K562 (cell line): ENCODE measurements around the gene SBF1. TPM values are rescaled to one million over a fixed set of nuclear protein-coding genes. Genes with fewer than 3 reads are reported as not detected.

Experiments used
- ATAC-seq: fragments of 200-7000 bp; cut with Tn5 transposase; 3 replicates; pipeline ENCODE4 v1.9.1; 2020; ENCODE audit warnings: moderate library complexity
- BruUV-seq: library from RNA; stranded (reverse); fragments of 400-500 nt; replicated peaks from 2 replicates; lab custom pipeline; 2021; lab: Mats Ljungman, UMichigan
- CTCF ChIA-PET: fragments of 300-600 bp; formaldehyde crosslinking; extraction: SDS; loops from one replicate; lab custom pipeline; 2021; ENCODE audit warnings: low intra/inter-chr PET ratio; lab: Yijun Ruan, JAX
- POLR2A ChIA-PET: fragments of 300-600, 350-650 bp; sonication (Branson Sonifier 250); formaldehyde crosslinking; extraction: SDS; loops from one replicate; lab custom pipeline; 2021; ENCODE audit warnings: antibody characterized with exemption, inconsistent platforms; lab: Yijun Ruan, JAX
- DNase-seq, 4 experiments: peaks; one replicate each; pipeline versions ENCODE4 v3.0.0 to v3.0.0-alpha.2; 2011 to 2018; ENCODE audit warnings: low spot score in 3 of 4, mixed read lengths in 3 of 4; ENCODE audit errors: extremely low read depth in 1 of 4
- FAIRE-seq: peaks from 2 replicates; lab custom pipeline; 2011; peaks lifted over from hg19 to GRCh38; lab: Jason Lieb, UNC
- H2AFZ ChIP-seq: 2 replicates; pipeline ENCODE4 v1.6.0; 2011; ENCODE audit warnings: low read depth, low read length, control low read depth, inconsistent platforms
- H3K27ac ChIP-seq: fragments of 200-600 bp; 3 replicates; pipeline ENCODE4 v1.8.0; 2011; ENCODE audit warnings: low read depth, mild to moderate bottlenecking, control low read depth, inconsistent platforms, low read length, moderate library complexity, mixed read lengths; ENCODE audit errors: extremely low read depth
- H3K27me3 ChIP-seq, 2 experiments: fragments of 300-600 bp in 1 of 2; 2 replicates in 1 of 2; 3 replicates in 1 of 2; pipeline versions ENCODE4 v1.6.0 to v1.8.0; 2011; ENCODE audit warnings: inconsistent platforms in 2 of 2, low read length in 2 of 2, mild to moderate bottlenecking in 1 of 2, mixed read lengths in 1 of 2, moderate library complexity in 1 of 2; ENCODE audit not compliant: control insufficient read depth in 2 of 2, insufficient read depth in 2 of 2
- H3K36me3 ChIP-seq: fragments of 300-600 bp; 3 replicates; pipeline ENCODE4 v1.8.0; 2011; ENCODE audit warnings: mild to moderate bottlenecking, low read length, inconsistent platforms; ENCODE audit not compliant: control insufficient read depth, insufficient read depth
- H3K4me1 ChIP-seq, 2 experiments: fragments of 200-600 bp in 1 of 2; replicated peaks in 1 of 2; 2 replicates in 1 of 2; 3 replicates in 1 of 2; pipeline versions ENCODE4 v1.5.1 to v1.8.0; 2011; ENCODE audit warnings: inconsistent platforms in 2 of 2, low read length in 2 of 2, mild to moderate bottlenecking in 1 of 2, mixed read lengths in 1 of 2, moderate library complexity in 1 of 2; ENCODE audit not compliant: control insufficient read depth in 2 of 2, insufficient read depth in 2 of 2
- H3K4me2 ChIP-seq: 2 replicates; pipeline ENCODE4 v1.6.1; 2011; ENCODE audit warnings: low read length, control low read depth, inconsistent platforms, mixed read lengths; ENCODE audit not compliant: insufficient read depth
- H3K4me3 ChIP-seq: fragments of 200-600 bp; sonication (generic), shearing (Covaris generic); 2 replicates; pipeline ENCODE4 v1.5.1; 2016; ENCODE audit warnings: control low read depth, inconsistent platforms
- H3K79me2 ChIP-seq: fragments of 200-600 bp; 3 replicates; pipeline ENCODE4 v1.8.0; 2011; ENCODE audit warnings: low read length, inconsistent platforms; ENCODE audit not compliant: control insufficient read depth, insufficient read depth
- H3K9ac ChIP-seq, 2 experiments: 2 replicates each; pipeline versions ENCODE4 v1.6.0 to v1.6.1; 2011; ENCODE audit warnings: low read depth in 2 of 2, low read length in 2 of 2, control low read depth in 1 of 2, inconsistent platforms in 1 of 2, mild to moderate bottlenecking in 1 of 2, mixed read lengths in 1 of 2; ENCODE audit not compliant: insufficient read depth in 1 of 2
- H3K9me1 ChIP-seq: one replicate; pipeline ENCODE4 v1.6.0; 2011; ENCODE audit warnings: inconsistent platforms, mild to moderate bottlenecking, low read length, moderate library complexity; ENCODE audit not compliant: control insufficient read depth, insufficient read depth
- H3K9me3 ChIP-seq: replicated peaks from 2 replicates; pipeline ENCODE4 v1.5.1; 2011; ENCODE audit warnings: low read depth, low read length, inconsistent platforms; ENCODE audit not compliant: control insufficient read depth, insufficient read depth
- H4K20me1 ChIP-seq: replicated peaks from 2 replicates; pipeline ENCODE4 v1.6.1; 2011; ENCODE audit warnings: low read length, inconsistent platforms, mixed read lengths; ENCODE audit not compliant: control insufficient read depth, insufficient read depth
- GABPB1 ChIP-seq: sonication (generic); formaldehyde crosslinking; IDR thresholded peaks from 2 replicates; pipeline ENCODE4 v1.8.0; 2022; ENCODE audit warnings: mild to moderate bottlenecking, missing genetic modification reagents
- GABPB2 ChIP-seq: fragments of 250-450 bp; sonication (Bioruptor Pico); conservative IDR thresholded peaks from 2 replicates; pipeline ENCODE4 v1.5.1; 2021; ENCODE audit warnings: mild to moderate bottlenecking
- ILF3 ChIP-seq: fragments of 450-650 bp; IDR thresholded peaks from 2 replicates; pipeline ENCODE4 v1.6.1; 2018; ENCODE audit warnings: antibody characterized with exemption, mild to moderate bottlenecking, moderate library complexity, borderline replicate concordance
- L3MBTL2 ChIP-seq: fragments of 450-650 bp; IDR thresholded peaks from 2 replicates; pipeline ENCODE4 v1.6.1; 2016; ENCODE audit warnings: mild to moderate bottlenecking, moderate library complexity
- NFE2L1 ChIP-seq: fragments of 450-650 bp; IDR thresholded peaks from 2 replicates; pipeline ENCODE4 v1.6.1; 2016; ENCODE audit warnings: missing genetic modification characterization, low read depth, mild to moderate bottlenecking, missing compliant biosample characterization, moderate library complexity, borderline replicate concordance
- RBFOX2 ChIP-seq: fragments of 200-400 bp; formaldehyde crosslinking; IDR thresholded peaks from 2 replicates; pipeline ENCODE4 v1.6.1; 2017; ENCODE audit warnings: low read depth, mild to moderate bottlenecking, low read length, moderate library complexity
- SMARCC2 ChIP-seq: fragments of 450-650 bp; IDR thresholded peaks from 2 replicates; pipeline ENCODE4 v1.6.1; 2017; ENCODE audit warnings: antibody characterized with exemption, moderate library complexity, mild to moderate bottlenecking, low read depth
- STAT6 ChIP-seq: sonication (generic); formaldehyde crosslinking; IDR thresholded peaks from 2 replicates; pipeline ENCODE4 v1.8.1; 2023; ENCODE audit warnings: mild to moderate bottlenecking, missing genetic modification reagents
- ZNF24 ChIP-seq: fragments of 450-650 bp; IDR thresholded peaks from 2 replicates; pipeline ENCODE4 v1.6.1; 2016
- ZNF3 ChIP-seq: fragments of 250-450 bp; sonication (Bioruptor Pico); IDR thresholded peaks from 2 replicates; pipeline ENCODE4 v1.5.0; 2021; ENCODE audit warnings: mild to moderate bottlenecking, moderate library complexity
- WGBS: fragments of 100-300 bp; shearing (Covaris generic); methylation state at CpG from one replicate; pipeline ENCODE4 v1.1.6; 2016; ENCODE audit warnings: low coverage, mixed read lengths; ENCODE audit not compliant: insufficient coverage; ENCODE audit errors: missing lambda C conversion rate; 5-methylcytosine and 5-hydroxymethylcytosine counted together
- in situ Hi-C: fragments of 300-500 bp; cut with MboI; formaldehyde crosslinking; loops from 4 replicates; pipeline ENCODE4 v1.15.0; 2018; ENCODE audit warnings: inconsistent platforms, mixed read lengths
- intact Hi-C: fragments of 100-400 bp; cut with micrococcal nuclease; formaldehyde crosslinking; loops from 2 replicates; pipeline ENCODE4 v1.14.2; 2022
- polyA plus RNA-seq, 8 experiments: library from polyadenylated mRNA; depleted of rRNA in 4 of 8; stranded (reverse) in 5 of 8; unstranded in 3 of 8; fragments of >200 nt; fragmentation: Nextera tagmentation in 2 of 8; fragmentation: Illumina TruSeq in 1 of 8; extraction: Ambion mirVana in 2 of 8; extraction: Trizol in 1 of 8; gene quantifications; 2 replicates each; pipeline versions ENCODE4 v1.2.1 to v1.2.3, GENCODE V29; 2011 to 2014; ENCODE audit warnings: inconsistent platforms in 1 of 8, missing spikeins in 1 of 8
- total RNA-seq, 7 experiments: library from RNA; depleted of rRNA in 6 of 7; stranded (reverse); fragments of >200 nt in 6 of 7; fragmentation: Illumina TruSeq in 2 of 7; extraction: Trizol in 2 of 7; gene quantifications; 2 replicates each; pipeline versions ENCODE4 v1.2.1 to v1.2.3, GENCODE V29; 2011 to 2021; ENCODE audit warnings: low replicate concordance in 1 of 7
- TF ChIP-seq, protein P1 (sequence below), 2 experiments: fragments of 150-350 bp in 1 of 2; IDR thresholded peaks; 2 replicates each; pipeline ENCODE4 v1.6.1; 2012 to 2016; ENCODE audit warnings: low read depth in 2 of 2, low read length in 2 of 2, mild to moderate bottlenecking in 1 of 2, moderate library complexity in 1 of 2

Gene SBF1
- total and polyA plus RNA-seq, 9 of the 15 experiments (the other 6 are each of a cell fraction or from before 2014, with no cell fraction given), result 0.44 to 50.4 (median 11.4) TPM

GRCh38 chr22:50519151-50519550 is 44.3 kb upstream of the SBF1 start (continued):
- TF ChIP-seq ZNF3 (no peak), ZNF24 (no peak), NFE2L1 (no peak), RBFOX2 (peak; percentile 28; the same call in 1 of the 2 replicates), STAT6 (CRISPR knock-in tag) (no peak), ILF3 (no peak)

DNA sequence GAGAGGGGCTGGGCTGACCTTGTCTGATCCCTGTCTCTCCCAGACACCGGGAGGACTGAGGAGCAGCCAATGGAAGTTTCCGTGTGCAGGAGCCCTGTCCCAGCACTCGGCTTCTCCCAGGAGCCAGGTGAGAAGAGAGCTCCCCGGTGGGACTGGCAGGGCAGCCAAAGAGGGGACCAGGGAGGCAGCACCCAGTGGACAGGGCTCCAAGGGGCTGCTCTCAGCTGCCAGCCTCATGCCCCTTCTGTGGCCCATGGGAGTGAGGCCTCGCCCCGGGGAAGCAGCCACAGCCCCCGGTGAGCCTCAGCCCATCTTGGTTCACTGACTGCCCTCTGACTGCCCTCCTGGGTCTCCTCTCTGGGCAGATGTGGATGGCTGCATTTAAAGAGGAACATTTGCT is 43.8 kb upstream of the SBF1 start:
- ATAC-seq, result no peak
- Histone ChIP-seq H3K79me2 (peaks cover 25% of the 10 kb centered on the region), H2AFZ (no peak overlapping the region), H3K9ac (no peak overlapping the region; a peak in 1 of 4 replicates), H3K4me3 (no peak overlapping the region), H3K4me1 (peaks cover 0 to 10% of the 10 kb centered on the region in 2 experiments; a peak in 2 of 5 replicates), H3K36me3 (peaks cover 74% of the 10 kb centered on the region; the same call in 1 of the 3 replicates), H3K4me2 (no peak overlapping the region)
- intact Hi-C loops, result no loop called here
- BruUV-seq, result no TSS peak
- no peak for FAIRE-seq
- CTCF ChIA-PET, result no interaction called here
- TF ChIP-seq GABPB2 (no peak), SMARCC2 (no peak), L3MBTL2 (no peak), GABPB1 (CRISPR knock-in tag) (no peak)
- TF ChIP-seq, protein P1, sequence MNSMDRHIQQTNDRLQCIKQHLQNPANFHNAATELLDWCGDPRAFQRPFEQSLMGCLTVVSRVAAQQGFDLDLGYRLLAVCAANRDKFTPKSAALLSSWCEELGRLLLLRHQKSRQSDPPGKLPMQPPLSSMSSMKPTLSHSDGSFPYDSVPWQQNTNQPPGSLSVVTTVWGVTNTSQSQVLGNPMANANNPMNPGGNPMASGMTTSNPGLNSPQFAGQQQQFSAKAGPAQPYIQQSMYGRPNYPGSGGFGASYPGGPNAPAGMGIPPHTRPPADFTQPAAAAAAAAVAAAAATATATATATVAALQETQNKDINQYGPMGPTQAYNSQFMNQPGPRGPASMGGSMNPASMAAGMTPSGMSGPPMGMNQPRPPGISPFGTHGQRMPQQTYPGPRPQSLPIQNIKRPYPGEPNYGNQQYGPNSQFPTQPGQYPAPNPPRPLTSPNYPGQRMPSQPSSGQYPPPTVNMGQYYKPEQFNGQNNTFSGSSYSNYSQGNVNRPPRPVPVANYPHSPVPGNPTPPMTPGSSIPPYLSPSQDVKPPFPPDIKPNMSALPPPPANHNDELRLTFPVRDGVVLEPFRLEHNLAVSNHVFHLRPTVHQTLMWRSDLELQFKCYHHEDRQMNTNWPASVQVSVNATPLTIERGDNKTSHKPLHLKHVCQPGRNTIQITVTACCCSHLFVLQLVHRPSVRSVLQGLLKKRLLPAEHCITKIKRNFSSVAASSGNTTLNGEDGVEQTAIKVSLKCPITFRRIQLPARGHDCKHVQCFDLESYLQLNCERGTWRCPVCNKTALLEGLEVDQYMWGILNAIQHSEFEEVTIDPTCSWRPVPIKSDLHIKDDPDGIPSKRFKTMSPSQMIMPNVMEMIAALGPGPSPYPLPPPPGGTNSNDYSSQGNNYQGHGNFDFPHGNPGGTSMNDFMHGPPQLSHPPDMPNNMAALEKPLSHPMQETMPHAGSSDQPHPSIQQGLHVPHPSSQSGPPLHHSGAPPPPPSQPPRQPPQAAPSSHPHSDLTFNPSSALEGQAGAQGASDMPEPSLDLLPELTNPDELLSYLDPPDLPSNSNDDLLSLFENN (IDR thresholded peaks at IDR 0.05; ENCODE audit: low read depth in 2 of 2, low read length in 2 of 2), result no peak
- TF ChIP-seq, all 486 proteins: peak for 0
- no peaks in the 10 kb centered on the region for H4K20me1 ChIP-seq
- POLR2A ChIA-PET, result interaction anchor here (0.6 to 2.7 kb wide), 3 partner anchors 9 to 286 kb away, joined by 4 to 11 read pairs (median 6); partner anchors contain the start of genes LMF2 and NCAPH2
- in situ Hi-C loops, result no loop called here
- WGBS, result 96% methylated on average over 7 of the region's 7 CpGs
- no peak overlapping the region for H3K27ac ChIP-seq
- no peak for DNase-seq
- no peaks in the 10 kb centered on the region for H3K9me1 ChIP-seq
- no peaks in the 10 kb centered on the region for H3K9me3 ChIP-seq
- no peaks in the 10 kb centered on the region for H3K27me3 ChIP-seq
